Heart left ventricle (tissue), 16 donors: Measurements from ENCODE around the gene TASP1. TPM values are rescaled to one million over a fixed set of nuclear protein-coding genes. Genes with fewer than 3 reads are reported as not detected.

Source experiments
- ATAC-seq, 4 donors: fragments of 200-7000 bp; cut with Tn5 transposase; one replicate each; pipeline ENCODE4 v1.9.1; 2020 to 2022; ENCODE audit warnings: moderate library complexity in 4 of 4, mild to moderate bottlenecking in 3 of 4, moderate number of reproducible peaks in 1 of 4
- DNase-seq, 5 donors: peaks; one replicate each; pipeline ENCODE4 v3.0.0-alpha.2; 2020
- H3K27ac ChIP-seq, 12 donors: fragments of 200-600 bp; sonication (generic) in 4 of 12; one replicate each; pipeline versions ENCODE4 v1.5.0 to v1.8.0; 2016 to 2022; ENCODE audit warnings: mild to moderate bottlenecking in 2 of 12
- H3K27me3 ChIP-seq, 9 donors: fragments of 200-600 bp; sonication (generic) in 2 of 9; one replicate each; pipeline versions ENCODE4 v1.5.1 to v1.8.0; 2016 to 2022; ENCODE audit warnings: mild to moderate bottlenecking in 3 of 9
- H3K36me3 ChIP-seq, 9 donors: fragments of 200-600 bp; sonication (generic) in 2 of 9; one replicate each; pipeline versions ENCODE4 v1.5.0 to v1.8.0; 2018 to 2022; ENCODE audit warnings: mild to moderate bottlenecking in 2 of 9
- H3K4me1 ChIP-seq, 12 donors: fragments of 200-600 bp; sonication (generic) in 4 of 12; one replicate each; pipeline versions ENCODE4 v1.5.0 to v1.8.0; 2016 to 2022; ENCODE audit warnings: mild to moderate bottlenecking in 3 of 12
- H3K4me3 ChIP-seq, 12 donors: fragments of 200-600 bp; sonication (generic) in 4 of 12; one replicate each; pipeline versions ENCODE4 v1.5.0 to v1.8.0; 2017 to 2022; ENCODE audit warnings: mild to moderate bottlenecking in 9 of 12, moderate library complexity in 4 of 12
- H3K9me3 ChIP-seq, 12 donors: fragments of 200-600 bp; sonication (generic) in 4 of 12; one replicate each; pipeline versions ENCODE4 v1.5.0 to v1.8.0; 2016 to 2022; ENCODE audit warnings: mild to moderate bottlenecking in 1 of 12
- POLR2A ChIP-seq, 2 donors: fragments of 450-650 bp; IDR thresholded peaks; one replicate each; pipeline ENCODE4 v1.6.1; 2017; ENCODE audit warnings: antibody characterized with exemption in 2 of 2, mild to moderate bottlenecking in 2 of 2, moderate library complexity in 2 of 2
- WGBS, 4 donors: extraction: QIAGEN DNeasy Blood & Tissue Kit in 2 of 4; methylation state at CpG; one replicate each; pipeline versions ENCODE4 v1.1.5 to v1.1.7; 2013 to 2018; 5-methylcytosine and 5-hydroxymethylcytosine counted together
- intact Hi-C, 10 donors: fragments of 100-400 bp; cut with DNase I; formaldehyde crosslinking; loops; one replicate each; pipeline versions ENCODE4 v1.11.1 to v1.14.2; 2022
- polyA plus RNA-seq, 2 donors: library from polyadenylated mRNA; stranded (reverse); fragments of 200-250 nt; gene quantifications; one replicate each; pipeline ENCODE4 v1.2.3, GENCODE V29; 2013
- total RNA-seq, 9 donors: library from RNA; depleted of rRNA in 2 of 9; stranded (reverse); fragments of >200 nt in 2 of 9; fragmentation: NEBNext Ultra II Directional in 3 of 9; extraction: Animal tissue kit (Norgen Biotek cat#: 25700) in 3 of 9; gene quantifications; one replicate each; pipeline versions ENCODE4 v1.1.0 to v1.2.4, GENCODE V29; 2016 to 2023
- TF ChIP-seq, protein P1 (sequence below), 12 donors: fragments of 200-600 bp; sonication (generic) in 4 of 12; IDR thresholded peaks; one replicate each; pipeline versions ENCODE4 v1.5.0 to v1.8.0; 2018 to 2022; ENCODE audit warnings: antibody characterized with exemption in 12 of 12, mild to moderate bottlenecking in 5 of 12
- donor health status: ischemic (EF 13 %, LVEDD 7.1; RV severe dilation, severe dysfunction).
- donor health status: healthy with polysubstance abuse.
- donor health status: DM: no; HTN: yes; CAD: no.
- donor health status: DM: no; HTN: no; CAD: no.
- donor health status: ischemic (EF 25% LVEDD 6.9; RV normal size, moderate dysfunction).
- donor health status: ischemic (EF 25% LVEDD 5.7; RV mildly dilated, moderate dysfunction).
- donor health status: healthy.
- donor health status: DM: yes; HTN: yes; CAD: no.
- donor health status: ischemic (EF 35%, LVEDD 5.7; RV mildly dilated, moderate dysfunction).
- donor health status: nonischemic (EF 11% LVEDD 7.7; RV severe dilation, severe dysfunction).
- donor health status: DM: yes; HTN: yes; CAD: no.
- donor health status: PGD.
- donor health status: ischemic (EF 29% LVEDD 5.4; RV normal size, mild dysfunction).
- donor health status: nonischemic (EF 23%, LVEDD 6.1; RV moderate dilation, normal function).

The TASP1 gene
- total and polyA plus RNA-seq, 11 donors, result 1.6 to 8.6 (median 5.3) TPM

DNA sequence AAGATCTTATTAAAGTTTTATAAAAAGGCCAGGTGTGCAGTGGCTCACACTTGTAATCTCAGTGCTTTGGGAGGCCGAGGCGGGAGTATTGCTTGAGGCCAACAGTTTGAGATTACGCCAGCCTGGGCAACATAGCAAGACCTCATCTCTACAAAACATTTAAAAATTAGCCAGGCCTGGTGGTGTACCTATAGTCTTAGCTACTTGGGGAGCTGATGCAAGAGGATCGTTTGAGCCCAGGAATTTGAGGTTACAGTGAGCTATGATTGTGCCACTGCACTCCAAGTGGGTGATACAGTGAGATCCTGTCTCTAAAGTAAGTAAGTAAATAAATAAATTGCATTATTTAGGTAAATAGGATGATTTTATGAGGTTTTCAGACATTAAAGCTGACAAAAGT lies 234.4 kb downstream of the TASP1 start:
- Histone ChIP-seq H3K27me3 (no peaks in the 10 kb centered on the region), H3K27ac (no peak overlapping the region), H3K9me3 (no peaks in the 10 kb centered on the region), H3K4me1 (peaks cover 0 to 8% (median 0%) of the 10 kb centered on the region in 12 donors), H3K36me3 (no peaks in the 10 kb centered on the region), H3K4me3 (no peak overlapping the region)
- no peak for ATAC-seq
- no peak for DNase-seq
- TF ChIP-seq POLR2A (IDR thresholded peaks at IDR 0.05), result no peak
- TF ChIP-seq, protein P1, sequence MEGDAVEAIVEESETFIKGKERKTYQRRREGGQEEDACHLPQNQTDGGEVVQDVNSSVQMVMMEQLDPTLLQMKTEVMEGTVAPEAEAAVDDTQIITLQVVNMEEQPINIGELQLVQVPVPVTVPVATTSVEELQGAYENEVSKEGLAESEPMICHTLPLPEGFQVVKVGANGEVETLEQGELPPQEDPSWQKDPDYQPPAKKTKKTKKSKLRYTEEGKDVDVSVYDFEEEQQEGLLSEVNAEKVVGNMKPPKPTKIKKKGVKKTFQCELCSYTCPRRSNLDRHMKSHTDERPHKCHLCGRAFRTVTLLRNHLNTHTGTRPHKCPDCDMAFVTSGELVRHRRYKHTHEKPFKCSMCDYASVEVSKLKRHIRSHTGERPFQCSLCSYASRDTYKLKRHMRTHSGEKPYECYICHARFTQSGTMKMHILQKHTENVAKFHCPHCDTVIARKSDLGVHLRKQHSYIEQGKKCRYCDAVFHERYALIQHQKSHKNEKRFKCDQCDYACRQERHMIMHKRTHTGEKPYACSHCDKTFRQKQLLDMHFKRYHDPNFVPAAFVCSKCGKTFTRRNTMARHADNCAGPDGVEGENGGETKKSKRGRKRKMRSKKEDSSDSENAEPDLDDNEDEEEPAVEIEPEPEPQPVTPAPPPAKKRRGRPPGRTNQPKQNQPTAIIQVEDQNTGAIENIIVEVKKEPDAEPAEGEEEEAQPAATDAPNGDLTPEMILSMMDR (IDR thresholded peaks at IDR 0.05), result no peak
- WGBS, 4 donors, result 82 to 94% (median 88%) methylated on average over 4 of the region's 4 CpGs
- intact Hi-C loops, result no loop called here

DNA sequence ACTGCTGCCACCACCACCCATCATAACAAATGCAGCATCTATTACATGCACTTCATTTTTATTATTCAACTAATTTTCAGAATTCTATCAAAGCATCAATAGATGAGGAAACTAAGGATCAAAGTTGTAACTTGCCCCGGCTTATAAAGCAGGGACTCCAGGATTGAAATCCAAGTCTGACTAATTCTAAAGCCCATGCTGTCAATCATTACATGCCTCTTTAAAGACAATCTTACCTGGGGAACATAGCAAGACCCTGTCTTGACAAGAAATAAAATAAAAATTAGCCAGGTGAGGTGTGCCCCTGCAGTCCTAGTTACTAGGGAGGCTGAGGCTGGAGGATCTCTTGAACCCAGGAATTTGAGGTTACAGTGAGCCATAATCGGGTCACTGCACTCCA lies 235.3 kb downstream of the TASP1 start:
- WGBS, 4 donors, result 45 to 76% (median 58%) methylated on average over 2 of the region's 2 CpGs
- Histone ChIP-seq H3K27ac (no peak overlapping the region), H3K36me3 (no peaks in the 10 kb centered on the region), H3K9me3 (no peaks in the 10 kb centered on the region), H3K4me3 (no peak overlapping the region), H3K27me3 (no peaks in the 10 kb centered on the region), H3K4me1 (peaks cover 0 to 8% (median 0%) of the 10 kb centered on the region in 12 donors)
- DNase-seq (no peak), ATAC-seq (no peak)
- intact Hi-C loops, result no loop called here
- no peak for TF ChIP-seq POLR2A (IDR thresholded peaks at IDR 0.05)
- TF ChIP-seq, protein P1 (IDR thresholded peaks at IDR 0.05), result no peak

DNA sequence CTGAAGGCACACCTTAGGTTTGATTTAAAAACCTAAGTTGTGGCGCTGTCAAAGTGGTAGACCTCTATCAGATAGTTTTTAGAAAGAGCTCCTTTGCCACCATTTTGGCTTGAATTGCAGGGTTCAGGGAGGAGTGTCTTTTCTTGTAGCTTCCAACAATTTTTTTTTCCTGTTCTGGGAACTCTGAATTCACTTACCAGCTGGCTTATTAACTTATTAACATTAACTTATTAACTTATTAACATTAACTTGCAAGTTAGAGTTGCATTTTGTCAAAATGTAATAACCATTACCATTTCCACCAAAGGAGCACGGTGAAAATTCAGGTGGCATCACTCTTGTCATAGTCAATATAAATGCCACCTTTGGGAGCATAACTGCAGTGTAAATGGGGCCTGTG lies 235.7 kb downstream of the TASP1 start:
- intact Hi-C loops, result no loop called here
- no peak overlapping the region for H3K4me3 ChIP-seq

DNA sequence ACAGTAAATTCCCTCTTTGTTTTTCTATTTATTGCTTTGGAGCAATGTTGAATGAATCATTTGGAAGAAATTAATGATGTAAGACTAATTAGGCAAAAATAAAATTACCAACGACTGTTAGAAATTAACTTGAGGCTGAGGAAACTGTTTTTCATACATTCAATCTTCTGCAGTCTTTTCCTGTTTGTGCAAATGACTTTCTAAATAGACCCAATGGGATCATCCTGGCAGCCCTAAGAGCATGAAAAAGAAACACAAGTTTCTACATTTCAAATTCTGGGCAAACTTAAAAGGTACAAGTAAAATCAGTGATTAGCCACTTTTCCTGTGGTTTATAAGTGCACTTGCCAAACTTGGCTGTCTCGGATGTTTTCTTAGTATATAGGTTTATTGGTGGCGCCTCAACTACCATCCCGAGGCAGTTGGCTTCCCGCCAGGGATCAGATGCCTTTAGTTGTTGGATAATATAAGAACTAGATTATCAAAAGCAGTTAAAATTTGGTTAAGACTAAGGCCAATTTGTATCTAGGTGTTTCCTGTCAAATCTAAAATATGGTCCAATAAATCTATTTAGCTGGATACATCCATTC lies 236.5 kb downstream of the TASP1 start:
- H3K36me3 ChIP-seq, result no peaks in the 10 kb centered on the region
- TF ChIP-seq, protein P1 (IDR thresholded peaks at IDR 0.05), result no peak
- TF ChIP-seq POLR2A (IDR thresholded peaks at IDR 0.05), result no peak
- no peaks in the 10 kb centered on the region for H3K27me3 ChIP-seq
- ATAC-seq (no peak), DNase-seq (peak in 1 of 5 donors; percentile 28)
- intact Hi-C loops, result no loop called here
- no peak overlapping the region for H3K27ac ChIP-seq
- WGBS, 4 donors, result 69 to 77% (median 74%) methylated on average over 5 of the region's 5 CpGs
- no peak overlapping the region for H3K4me3 ChIP-seq
- no peaks in the 10 kb centered on the region for H3K9me3 ChIP-seq
- peaks cover 0 to 8% (median 0%) of the 10 kb centered on the region in 12 donors for H3K4me1 ChIP-seq

More for the DNA sequence above, 235.7 kb downstream of the TASP1 start:
- no peak overlapping the region for H3K27ac ChIP-seq
- WGBS, 4 donors, result 97 to 99% (median 98%) methylated on average over 2 of the region's 2 CpGs
- DNase-seq, result no peak
- TF ChIP-seq POLR2A (IDR thresholded peaks at IDR 0.05), result no peak
- TF ChIP-seq, protein P1 (IDR thresholded peaks at IDR 0.05), result no peak
- H3K4me1 ChIP-seq, result peaks cover 0 to 8% (median 0%) of the 10 kb centered on the region in 12 donors
- H3K9me3 ChIP-seq, result no peaks in the 10 kb centered on the region
- H3K27me3 ChIP-seq, result no peaks in the 10 kb centered on the region
- ATAC-seq, result no peak
- no peaks in the 10 kb centered on the region for H3K36me3 ChIP-seq
